Rectal smooth muscle tissue (tissue), 1 donor: Measurements from ENCODE around the gene GOLGA6L10.
"Not testable (repeated sequence)": the region's sequence is repeated elsewhere in the genome, so short reads cannot be mapped to it uniquely, and the experiment has no call there.

Experiments
- H3K27ac ChIP-seq: one replicate; pipeline ENCODE4 v1.7.0; 2013; ENCODE audit warnings: low read depth, low read length, inconsistent platforms
- H3K27me3 ChIP-seq: one replicate; pipeline ENCODE4 v1.7.0; 2013; ENCODE audit warnings: low read length; ENCODE audit not compliant: control insufficient read depth, insufficient read depth
- H3K36me3 ChIP-seq: one replicate; pipeline ENCODE4 v1.7.0; 2013; ENCODE audit warnings: low read length; ENCODE audit not compliant: control insufficient read depth, insufficient read depth
- H3K4me1 ChIP-seq: one replicate; pipeline ENCODE4 v1.7.0; 2013; ENCODE audit warnings: low read length; ENCODE audit not compliant: control insufficient read depth, insufficient read depth
- H3K4me3 ChIP-seq: one replicate; pipeline ENCODE4 v1.7.0; 2013; ENCODE audit warnings: low read length
- H3K9ac ChIP-seq: one replicate; pipeline ENCODE4 v1.7.0; 2013; ENCODE audit warnings: low read length

Gene GOLGA6L10

GRCh38 chr15:82299511-82299914 is 49.8 kb downstream of the GOLGA6L10 start:
- H3K9ac ChIP-seq, H3K4me3 ChIP-seq, H3K4me1 ChIP-seq, H3K27me3 ChIP-seq, H3K36me3 ChIP-seq, H3K27ac ChIP-seq: not testable (repeated sequence)

GRCh38 chr15:82298520-82298919 is 50.8 kb downstream of the GOLGA6L10 start:
- no peak overlapping the region for H3K4me3 ChIP-seq
- no peak overlapping the region for H3K27ac ChIP-seq
- H3K27me3 ChIP-seq, result no peaks in the 10 kb centered on the region
- no peaks in the 10 kb centered on the region for H3K36me3 ChIP-seq
- H3K9ac ChIP-seq, result no peak overlapping the region
- H3K4me1 ChIP-seq, result no peaks in the 10 kb centered on the region

- Histone ChIP-seq H3K9ac (no peak overlapping the region), H3K4me3 (no peak overlapping the region)
Observed at GRCh38 chr15:82298032-82298431, 51.2 kb downstream of the GOLGA6L10 start.

GRCh38 chr15:82297546-82297945 is 51.7 kb downstream of the GOLGA6L10 start:
- no peaks in the 10 kb centered on the region for H3K27me3 ChIP-seq
- H3K4me1 ChIP-seq, result no peaks in the 10 kb centered on the region
- no peak overlapping the region for H3K27ac ChIP-seq
- no peak overlapping the region for H3K4me3 ChIP-seq
- H3K36me3 ChIP-seq, result no peaks in the 10 kb centered on the region
- H3K9ac ChIP-seq, result no peak overlapping the region

More at GRCh38 chr15:82298032-82298431, 51.2 kb downstream of the GOLGA6L10 start:
- H3K27ac ChIP-seq, result no peak overlapping the region
- H3K27me3 ChIP-seq, result no peaks in the 10 kb centered on the region
- no peaks in the 10 kb centered on the region for H3K4me1 ChIP-seq
- H3K36me3 ChIP-seq, result no peaks in the 10 kb centered on the region

GRCh38 chr15:82294061-82294690 is 55.1 kb downstream of the GOLGA6L10 start:
- H3K9ac ChIP-seq, result no peak overlapping the region
- no peaks in the 10 kb centered on the region for H3K36me3 ChIP-seq
- H3K4me3 ChIP-seq, result no peak overlapping the region
- H3K27me3 ChIP-seq, result no peaks in the 10 kb centered on the region
- H3K27ac ChIP-seq, result no peak overlapping the region
- no peaks in the 10 kb centered on the region for H3K4me1 ChIP-seq

- Histone ChIP-seq H3K27ac (no peak overlapping the region), H3K4me3 (no peak overlapping the region), H3K9ac (no peak overlapping the region), H3K36me3 (no peaks in the 10 kb centered on the region), H3K4me1 (no peaks in the 10 kb centered on the region), H3K27me3 (no peaks in the 10 kb centered on the region)
Observed at GRCh38 chr15:82292271-82292670, 57.0 kb downstream of the GOLGA6L10 start.
